K562 (cell line): ENCODE results near the gene SLC16A1. TPM values are rescaled to one million over a fixed set of nuclear protein-coding genes. Genes with fewer than 3 reads are reported as not detected.
A peak's percentile ranks its signal among the peaks of the same experiment; 100 is the strongest.

Experiments used
- ARNT ChIP-seq, 2 experiments: fragments of 450-650 bp; IDR thresholded peaks; 2 replicates each; pipeline ENCODE4 v1.6.1; 2016; ENCODE audit warnings: mild to moderate bottlenecking in 1 of 2
- CHD4 ChIP-seq: fragments of 200-600 bp; sonication (generic); IDR thresholded peaks from 3 replicates; pipeline ENCODE4 v1.6.1; 2012; ENCODE audit warnings: low read depth, mild to moderate bottlenecking, mixed read lengths, low read length, inconsistent platforms; ENCODE audit not compliant: insufficient read depth, insufficient replicate concordance, poor library complexity, severe bottlenecking
- CLOCK ChIP-seq: fragments of 250-450 bp; sonication (Bioruptor Pico); IDR thresholded peaks from 2 replicates; pipeline ENCODE4 v1.4.0; 2020; ENCODE audit warnings: mild to moderate bottlenecking, moderate library complexity, borderline replicate concordance
- FOXA3 ChIP-seq, 2 experiments: fragments of 450-650 bp in 1 of 2; sonication (generic) in 1 of 2; formaldehyde crosslinking; IDR thresholded peaks in 1 of 2; conservative IDR thresholded peaks in 1 of 2; 2 replicates each; pipeline versions ENCODE4 v1.4.0 to v1.8.0; 2020 to 2022; ENCODE audit warnings: mild to moderate bottlenecking in 2 of 2, missing genetic modification reagents in 1 of 2
- FOXJ2 ChIP-seq: fragments of 200-800 bp; sonication (Bioruptor generic); IDR thresholded peaks from 2 replicates; pipeline ENCODE4 v1.6.1; 2016; ENCODE audit warnings: missing genetic modification characterization, missing compliant biosample characterization
- HLTF ChIP-seq: fragments of 450-650 bp; IDR thresholded peaks from 2 replicates; pipeline ENCODE4 v1.6.1; 2016
- HNRNPK ChIP-seq: fragments of 200-400 bp; formaldehyde crosslinking; IDR thresholded peaks from one replicate; pipeline ENCODE4 v1.6.1; 2018; ENCODE audit warnings: mild to moderate bottlenecking, low read depth, low read length; ENCODE audit not compliant: poor library complexity, severe bottlenecking
- NCOA1 ChIP-seq: fragments of 450-650 bp; IDR thresholded peaks from 2 replicates; pipeline ENCODE4 v1.6.1; 2016; ENCODE audit warnings: low read depth
- NFRKB ChIP-seq: fragments of 450-650 bp; IDR thresholded peaks from 2 replicates; pipeline ENCODE4 v1.6.1; 2016; ENCODE audit warnings: low read depth
- NKRF ChIP-seq: fragments of 450-650 bp; IDR thresholded peaks from 2 replicates; pipeline ENCODE4 v1.6.1; 2016; ENCODE audit warnings: borderline replicate concordance
- SAFB2 ChIP-seq: fragments of 200-400 bp; formaldehyde crosslinking; IDR thresholded peaks from 2 replicates; pipeline ENCODE4 v1.6.1; 2018; ENCODE audit warnings: borderline replicate concordance, low read length, low read depth, moderate library complexity; ENCODE audit not compliant: severe bottlenecking
- SREBF1 ChIP-seq: fragments of 150-350 bp; IDR thresholded peaks from 2 replicates; pipeline ENCODE4 v1.6.1; 2014; ENCODE audit warnings: antibody characterized with exemption, low read depth, low read length, borderline replicate concordance
- TCF15 ChIP-seq: fragments of 250-450 bp; sonication (Bioruptor Pico); IDR thresholded peaks from 2 replicates; pipeline ENCODE4 v1.8.0; 2022; ENCODE audit warnings: moderate library complexity, mild to moderate bottlenecking, inconsistent platforms
- TEAD4 ChIP-seq, 2 experiments: sonication (generic) in 1 of 2; formaldehyde crosslinking in 1 of 2; IDR thresholded peaks; 2 replicates each; pipeline versions ENCODE4 v1.6.1 to v1.8.0; 2012 to 2022; ENCODE audit warnings: borderline replicate concordance in 1 of 2, inconsistent platforms in 1 of 2, low read length in 1 of 2, mild to moderate bottlenecking in 1 of 2, missing genetic modification reagents in 1 of 2
- VEZF1 ChIP-seq: fragments of 200-800 bp; sonication (Bioruptor generic); IDR thresholded peaks from 2 replicates; pipeline ENCODE4 v1.6.1; 2017; ENCODE audit warnings: missing genetic modification characterization, missing compliant biosample characterization
- ZNF239 ChIP-seq: fragments of 250-450 bp; sonication (Bioruptor Pico); IDR thresholded peaks from 2 replicates; pipeline ENCODE4 v1.4.0; 2020; ENCODE audit warnings: mild to moderate bottlenecking
- ZNF699 ChIP-seq: fragments of 250-450 bp; sonication (Bioruptor Pico); IDR thresholded peaks from 2 replicates; pipeline ENCODE4 v1.8.0; 2021; ENCODE audit warnings: mild to moderate bottlenecking, moderate library complexity; ENCODE audit not compliant: insufficient replicate concordance
- polyA plus RNA-seq, 8 experiments: library from polyadenylated mRNA; depleted of rRNA in 4 of 8; stranded (reverse) in 5 of 8; unstranded in 3 of 8; fragments of >200 nt; fragmentation: Nextera tagmentation in 2 of 8; fragmentation: Illumina TruSeq in 1 of 8; extraction: Ambion mirVana in 2 of 8; extraction: Trizol in 1 of 8; gene quantifications; 2 replicates each; pipeline versions ENCODE4 v1.2.1 to v1.2.3, GENCODE V29; 2011 to 2014; ENCODE audit warnings: inconsistent platforms in 1 of 8, missing spikeins in 1 of 8
- total RNA-seq, 7 experiments: library from RNA; depleted of rRNA in 6 of 7; stranded (reverse); fragments of >200 nt in 6 of 7; fragmentation: Illumina TruSeq in 2 of 7; extraction: Trizol in 2 of 7; gene quantifications; 2 replicates each; pipeline versions ENCODE4 v1.2.1 to v1.2.3, GENCODE V29; 2011 to 2021; ENCODE audit warnings: low replicate concordance in 1 of 7

SLC16A1 gene
- total and polyA plus RNA-seq, 9 of the 15 experiments (the other 6 are each of a cell fraction or from before 2014, with no cell fraction given), result 73.1 to 244 (median 117) TPM

- TF ChIP-seq SAFB2 (no peak), VEZF1 (peak; percentile 94), CLOCK (CRISPR knock-in tag) (peak; percentile 80), NCOA1 (peak; percentile 38; the same call in 1 of the 2 replicates), TCF15 (CRISPR knock-in tag) (no peak; the same call in 1 of the 2 replicates), ZNF239 (CRISPR knock-in tag) (peak; percentile 27; the same call in 1 of the 2 replicates), HLTF (peak; percentile 78), ZNF699 (CRISPR knock-in tag) (no peak), HNRNPK (no peak), FOXA3 (CRISPR knock-in tag; conservative IDR thresholded peaks at IDR 0.05 in 1 of 2, IDR thresholded peaks at IDR 0.05 in 1 of 2) (peak in 1 of 2 experiments; percentile 62; a peak in 1 of 4 replicates), NKRF (peak; percentile 88), FOXJ2 (0 out of 2 replicates have a peak, but pooled peaks have one; percentile 47), ARNT (IDR thresholded peaks at IDR 0.05) (no peak), NFRKB (0 out of 2 replicates have a peak, but pooled peaks have one; percentile 18), SREBF1 (no peak), CHD4 (no peak), TEAD4 (IDR thresholded peaks at IDR 0.05; ENCODE audit: low read length) (peak; percentile 5; the same call in 1 of the 2 replicates), TEAD4 (CRISPR knock-in tag; IDR thresholded peaks at IDR 0.05; ENCODE audit: borderline replicate concordance) (peak; percentile 33)
Observed at GRCh38 chr1:112955773-112956543, at the start of gene SLC16A1 (continued).
